GM12801 (cell line): ENCODE data around the gene DOCK3.

Experiments
- TF ChIP-seq, protein P1 (sequence below): IDR thresholded peaks from one replicate; pipeline ENCODE4 v1.5.1; 2011; ENCODE audit warnings: control low read depth; ENCODE audit not compliant: insufficient read length; ENCODE audit errors: extremely low read depth

The DOCK3 gene

DNA sequence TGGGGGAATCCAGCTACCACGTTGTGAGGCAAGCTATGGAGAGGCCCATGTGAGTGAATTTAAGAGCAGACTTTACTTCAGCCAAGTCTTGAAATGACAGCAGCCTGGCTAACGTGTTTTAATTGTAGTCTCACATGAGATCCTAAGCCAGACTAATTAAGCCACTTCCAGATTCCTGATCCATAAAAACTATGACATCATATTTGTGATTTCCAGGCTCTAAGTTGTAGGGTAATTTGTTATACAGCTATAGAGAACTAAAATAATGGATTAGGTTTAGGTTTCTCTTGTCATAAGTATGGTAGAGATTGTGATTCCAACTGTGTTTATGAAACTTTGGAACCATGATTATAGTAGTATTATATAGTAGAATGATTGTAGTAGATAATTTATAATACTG lies 329.5 kb downstream of the DOCK3 start:
- TF ChIP-seq, protein P1, sequence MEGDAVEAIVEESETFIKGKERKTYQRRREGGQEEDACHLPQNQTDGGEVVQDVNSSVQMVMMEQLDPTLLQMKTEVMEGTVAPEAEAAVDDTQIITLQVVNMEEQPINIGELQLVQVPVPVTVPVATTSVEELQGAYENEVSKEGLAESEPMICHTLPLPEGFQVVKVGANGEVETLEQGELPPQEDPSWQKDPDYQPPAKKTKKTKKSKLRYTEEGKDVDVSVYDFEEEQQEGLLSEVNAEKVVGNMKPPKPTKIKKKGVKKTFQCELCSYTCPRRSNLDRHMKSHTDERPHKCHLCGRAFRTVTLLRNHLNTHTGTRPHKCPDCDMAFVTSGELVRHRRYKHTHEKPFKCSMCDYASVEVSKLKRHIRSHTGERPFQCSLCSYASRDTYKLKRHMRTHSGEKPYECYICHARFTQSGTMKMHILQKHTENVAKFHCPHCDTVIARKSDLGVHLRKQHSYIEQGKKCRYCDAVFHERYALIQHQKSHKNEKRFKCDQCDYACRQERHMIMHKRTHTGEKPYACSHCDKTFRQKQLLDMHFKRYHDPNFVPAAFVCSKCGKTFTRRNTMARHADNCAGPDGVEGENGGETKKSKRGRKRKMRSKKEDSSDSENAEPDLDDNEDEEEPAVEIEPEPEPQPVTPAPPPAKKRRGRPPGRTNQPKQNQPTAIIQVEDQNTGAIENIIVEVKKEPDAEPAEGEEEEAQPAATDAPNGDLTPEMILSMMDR, result no peak

DNA sequence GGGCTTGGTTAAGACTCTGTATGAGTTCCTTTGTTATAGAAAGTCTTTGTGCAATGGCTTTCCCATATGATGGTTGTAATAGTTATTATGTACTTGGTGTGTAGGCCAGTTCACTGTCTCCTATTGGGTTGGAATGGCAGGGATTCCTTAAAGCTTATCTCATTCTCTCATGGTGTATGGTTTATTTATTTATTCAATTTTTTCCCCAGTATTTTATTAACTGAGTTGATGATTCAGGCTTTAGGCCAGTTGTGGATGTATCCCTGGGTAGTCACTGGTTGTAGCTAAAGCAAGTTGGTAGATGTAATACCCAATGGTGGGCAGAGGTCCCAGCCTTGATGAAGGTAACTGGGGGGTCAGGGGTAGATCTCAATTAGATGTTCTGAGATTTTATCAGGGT lies 349.4 kb downstream of the DOCK3 start:
- TF ChIP-seq, protein P1, result no peak

DNA sequence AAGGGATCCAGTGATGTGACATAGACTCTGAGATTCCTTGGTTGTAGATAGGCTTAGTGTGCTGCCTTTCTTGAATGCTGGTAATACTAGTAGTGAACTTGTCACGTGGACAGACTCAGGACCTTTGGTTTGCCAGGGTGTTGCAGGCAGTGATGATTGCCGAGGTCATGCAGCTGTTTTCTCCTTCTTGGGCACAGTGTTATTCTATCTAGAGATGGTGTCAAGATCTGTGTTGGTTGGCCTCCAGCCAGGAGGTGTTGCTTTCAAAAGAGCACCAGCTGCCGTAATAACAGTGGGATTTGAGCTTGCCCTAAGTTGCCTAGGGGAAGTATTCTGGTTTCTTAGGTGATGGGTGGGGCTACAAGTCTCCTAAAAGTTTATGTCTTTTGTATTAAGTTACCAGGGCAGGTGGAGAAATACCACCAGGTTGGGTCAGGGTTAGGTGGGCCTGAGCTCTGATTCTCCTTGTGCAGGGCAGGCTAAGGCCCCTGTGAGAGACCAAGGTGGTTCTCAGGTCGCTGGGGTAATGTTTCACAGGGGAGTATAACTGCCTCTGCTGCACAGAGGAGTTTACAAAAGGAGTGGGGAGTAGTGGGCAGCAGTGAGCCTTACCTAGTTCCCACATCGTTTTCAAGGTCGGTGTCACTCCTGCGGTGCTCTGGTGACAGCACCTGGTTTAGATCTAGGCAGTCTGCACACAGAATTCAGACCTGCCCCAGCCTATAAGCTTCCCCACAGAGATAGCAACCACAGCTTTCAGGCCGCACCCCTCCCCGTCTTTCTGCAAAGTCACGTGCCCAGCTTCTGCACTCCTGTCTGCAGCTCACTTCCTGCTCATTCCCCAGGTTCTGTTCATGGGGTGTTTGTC lies 350.3 kb downstream of the DOCK3 start:
- TF ChIP-seq, protein P1, result no peak

DNA sequence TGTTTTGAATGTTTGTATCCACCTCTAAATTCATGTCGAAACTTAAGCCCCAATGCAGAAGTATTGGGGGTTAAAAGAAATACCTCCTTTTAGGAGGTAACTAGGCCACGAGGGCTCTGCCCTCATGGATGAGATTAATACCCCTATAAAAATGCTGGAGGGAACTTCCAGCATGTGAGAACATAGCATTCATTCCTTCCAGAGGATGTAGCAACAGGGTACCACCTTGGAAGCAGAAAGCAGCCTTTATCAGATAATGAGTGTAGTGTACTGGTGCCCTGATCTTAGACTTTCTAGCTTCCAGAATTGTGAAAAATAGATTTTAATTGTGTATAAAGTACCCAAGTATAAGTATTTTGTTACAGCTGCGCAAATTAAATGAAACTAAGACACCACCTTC lies 356.9 kb downstream of the DOCK3 start:
- TF ChIP-seq, protein P1, result no peak

DNA sequence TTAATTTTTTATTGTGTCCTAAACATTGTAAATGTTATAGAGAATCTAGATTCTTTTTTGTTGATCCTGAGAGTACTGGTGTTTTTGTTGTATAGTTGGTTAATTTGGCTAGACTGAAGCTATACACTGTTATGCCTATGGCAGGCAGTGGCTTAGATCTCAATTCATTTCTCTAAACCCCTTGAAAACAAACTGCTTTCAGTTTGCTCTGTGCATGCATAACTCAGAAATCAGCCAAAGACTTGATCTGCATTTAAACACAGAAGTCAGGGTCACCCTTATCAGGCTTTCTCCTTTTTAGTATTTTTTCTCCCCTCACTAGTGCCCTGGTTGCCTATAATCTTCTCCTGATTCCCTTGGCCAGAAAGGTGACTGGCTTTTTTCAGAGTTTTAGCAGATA lies 360.9 kb downstream of the DOCK3 start:
- TF ChIP-seq, protein P1, result no peak

DNA sequence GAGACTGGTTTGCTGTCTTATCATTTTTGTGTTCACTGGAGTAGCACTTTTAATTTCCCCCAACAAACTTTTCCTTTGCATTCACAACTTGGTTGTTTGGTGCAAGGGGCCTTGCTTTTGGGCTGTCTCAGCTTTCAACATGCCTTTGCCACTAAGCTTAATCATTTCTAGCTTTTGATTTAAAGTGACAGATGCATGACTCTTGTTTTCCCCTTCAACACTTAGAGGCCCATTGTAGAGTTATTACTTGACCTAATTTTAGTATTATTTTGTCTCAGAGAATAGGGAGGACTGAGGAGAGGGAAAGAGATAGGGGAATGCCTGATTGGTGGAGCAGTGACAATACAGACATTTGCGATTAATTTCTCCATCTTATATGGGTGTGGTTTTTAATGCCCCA lies 370.3 kb downstream of the DOCK3 start:
- TF ChIP-seq, protein P1, result no peak

DNA sequence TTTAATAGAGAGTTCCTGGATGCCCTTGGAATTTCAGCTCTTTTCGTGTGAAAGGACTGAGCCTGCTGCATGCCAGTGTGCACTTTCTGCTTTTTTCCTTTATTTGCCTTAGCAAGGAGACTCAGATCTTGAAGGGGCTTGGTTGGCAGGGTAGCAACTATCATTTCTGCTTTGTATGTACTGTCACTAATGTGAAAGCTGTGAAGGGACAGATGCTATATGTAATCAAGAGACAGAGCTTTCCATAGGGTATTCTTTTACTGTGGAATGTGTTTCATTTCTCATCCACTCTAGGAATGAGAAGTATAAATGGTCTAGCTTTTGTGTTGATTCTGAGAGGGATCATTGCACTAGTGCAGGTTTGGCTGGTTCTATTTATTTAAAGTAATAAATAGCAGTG lies 377.8 kb downstream of the DOCK3 start:
- TF ChIP-seq, protein P1, result no peak

DNA sequence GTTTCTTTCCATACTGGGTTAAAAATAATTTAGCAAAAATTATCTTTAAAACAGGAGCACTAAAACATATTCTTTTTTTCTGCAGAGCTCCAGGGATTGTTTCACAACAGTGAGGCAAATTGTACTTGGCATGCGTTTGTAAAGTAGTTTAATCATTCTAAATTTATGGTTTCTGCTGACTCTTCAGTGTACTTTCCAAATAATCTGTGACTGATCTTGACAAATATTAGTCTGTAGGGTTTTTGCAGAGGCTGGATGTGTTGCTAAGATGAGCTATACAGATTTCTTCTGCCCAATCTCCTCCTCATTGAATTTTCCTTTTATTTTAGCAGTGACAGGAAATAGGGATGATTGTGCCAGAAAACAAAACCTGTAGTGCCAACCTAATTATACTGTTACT lies 382.4 kb downstream of the DOCK3 start:
- TF ChIP-seq, protein P1, result no peak
